ENCODE results near the gene LRIT1. TPM values are rescaled to one million over a fixed set of nuclear protein-coding genes. Genes with fewer than 3 reads are reported as not detected.
A peak's percentile ranks its signal among the peaks of the same experiment; 100 is the strongest.

LRIT1 gene
- polyA plus RNA-seq, 1 of the 3 experiments (the other 2 are of a cell fraction), result not detected

- TF ChIP-seq ZBTB33 (IDR thresholded peaks at IDR 0.05; ENCODE audit: borderline replicate concordance, low read depth) (no peak), RAD21 (IDR thresholded peaks at IDR 0.05; ENCODE audit: low read length) (peak; percentile 93), REST (IDR thresholded peaks at IDR 0.05; ENCODE audit: low read depth, low read length) (no peak), CTCF (IDR thresholded peaks at IDR 0.05) (peak; percentile 96), RFX5 (IDR thresholded peaks at IDR 0.05; ENCODE audit: low read length) (no peak), IRF3 (IDR thresholded peaks at IDR 0.05; ENCODE audit: low read depth, low read length) (no peak), MEF2A (IDR thresholded peaks at IDR 0.05; ENCODE audit: borderline replicate concordance, low read depth) (no peak), SMC3 (IDR thresholded peaks at IDR 0.05; ENCODE audit: low read depth, low read length) (peak; percentile 90), TCF12 (IDR thresholded peaks at IDR 0.05) (no peak), USF1 (IDR thresholded peaks at IDR 0.05; ENCODE audit: borderline replicate concordance, low read depth) (no peak), JUND (IDR thresholded peaks at IDR 0.05) (no peak)
Measured at GRCh38 chr10:84264611-84265141, 23.3 kb upstream of the LRIT1 start (continued).
